ENCODE measurements around the gene DOP1A.

DNA sequence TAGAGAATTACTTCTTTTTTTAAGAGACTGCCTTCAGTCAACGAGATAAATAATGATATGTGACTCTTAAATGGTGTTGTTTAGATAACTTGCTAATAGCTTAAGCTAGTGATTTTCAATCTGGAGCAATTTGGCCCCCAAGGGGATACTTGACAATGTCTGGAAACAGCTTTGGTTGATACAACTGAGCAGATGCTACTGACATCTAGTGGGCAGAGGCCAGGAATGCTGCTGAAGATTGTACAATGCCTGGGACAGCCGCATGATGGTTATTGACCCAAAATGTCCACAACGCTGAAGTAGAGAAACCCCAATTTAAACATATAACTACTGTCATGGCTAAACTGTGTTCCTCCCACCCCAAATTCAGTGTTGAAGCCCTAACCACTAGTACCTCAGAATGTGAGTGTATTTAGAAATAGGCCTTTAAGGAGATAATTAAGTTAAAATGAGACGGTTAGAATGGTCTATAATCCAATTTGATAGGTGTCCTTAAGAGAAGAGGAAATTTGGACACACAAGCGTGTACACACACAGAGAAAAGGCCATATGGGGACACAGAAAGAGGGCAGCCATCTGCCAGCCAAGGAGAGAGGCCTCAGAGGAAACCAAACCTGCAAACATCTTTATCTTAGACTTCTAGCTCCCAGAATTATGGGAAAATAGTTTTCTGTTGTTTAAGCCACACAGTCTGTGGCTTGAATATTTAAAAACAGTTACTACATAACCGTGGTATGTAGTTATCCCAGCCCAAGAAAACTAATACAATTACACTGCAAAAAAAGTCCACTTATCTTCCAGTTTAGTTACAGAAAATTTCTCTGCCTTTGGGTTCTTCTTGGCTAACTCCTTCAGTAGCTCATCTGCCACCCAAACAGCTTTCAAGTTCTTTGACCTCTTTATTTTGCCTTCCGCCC, 147.9 kb downstream of the DOP1A start:
- TF ChIP-seq, protein P1, sequence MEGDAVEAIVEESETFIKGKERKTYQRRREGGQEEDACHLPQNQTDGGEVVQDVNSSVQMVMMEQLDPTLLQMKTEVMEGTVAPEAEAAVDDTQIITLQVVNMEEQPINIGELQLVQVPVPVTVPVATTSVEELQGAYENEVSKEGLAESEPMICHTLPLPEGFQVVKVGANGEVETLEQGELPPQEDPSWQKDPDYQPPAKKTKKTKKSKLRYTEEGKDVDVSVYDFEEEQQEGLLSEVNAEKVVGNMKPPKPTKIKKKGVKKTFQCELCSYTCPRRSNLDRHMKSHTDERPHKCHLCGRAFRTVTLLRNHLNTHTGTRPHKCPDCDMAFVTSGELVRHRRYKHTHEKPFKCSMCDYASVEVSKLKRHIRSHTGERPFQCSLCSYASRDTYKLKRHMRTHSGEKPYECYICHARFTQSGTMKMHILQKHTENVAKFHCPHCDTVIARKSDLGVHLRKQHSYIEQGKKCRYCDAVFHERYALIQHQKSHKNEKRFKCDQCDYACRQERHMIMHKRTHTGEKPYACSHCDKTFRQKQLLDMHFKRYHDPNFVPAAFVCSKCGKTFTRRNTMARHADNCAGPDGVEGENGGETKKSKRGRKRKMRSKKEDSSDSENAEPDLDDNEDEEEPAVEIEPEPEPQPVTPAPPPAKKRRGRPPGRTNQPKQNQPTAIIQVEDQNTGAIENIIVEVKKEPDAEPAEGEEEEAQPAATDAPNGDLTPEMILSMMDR (IDR thresholded peaks at IDR 0.05): peak; percentile 66 to 76 (median 68)
- no peak for TF ChIP-seq EP300 (IDR thresholded peaks at IDR 0.05; ENCODE audit: low read depth)
- no peak for TF ChIP-seq POLR2AphosphoS5 (IDR thresholded peaks at IDR 0.05)
- TF ChIP-seq POLR2A (IDR thresholded peaks at IDR 0.05): no peak
